Heart left ventricle (tissue), 16 donors: Measurements from ENCODE around the gene CD36. TPM values are rescaled to one million over a fixed set of nuclear protein-coding genes. Genes with fewer than 3 reads are reported as not detected.

Source experiments
- ATAC-seq, 4 donors: fragments of 200-7000 bp; cut with Tn5 transposase; one replicate each; pipeline ENCODE4 v1.9.1; 2020 to 2022; ENCODE audit warnings: moderate library complexity in 4 of 4, mild to moderate bottlenecking in 3 of 4, moderate number of reproducible peaks in 1 of 4
- DNase-seq, 5 donors: peaks; one replicate each; pipeline ENCODE4 v3.0.0-alpha.2; 2020
- H3K27ac ChIP-seq, 12 donors: fragments of 200-600 bp; sonication (generic) in 4 of 12; one replicate each; pipeline versions ENCODE4 v1.5.0 to v1.8.0; 2016 to 2022; ENCODE audit warnings: mild to moderate bottlenecking in 2 of 12
- H3K27me3 ChIP-seq, 9 donors: fragments of 200-600 bp; sonication (generic) in 2 of 9; one replicate each; pipeline versions ENCODE4 v1.5.1 to v1.8.0; 2016 to 2022; ENCODE audit warnings: mild to moderate bottlenecking in 3 of 9
- H3K36me3 ChIP-seq, 9 donors: fragments of 200-600 bp; sonication (generic) in 2 of 9; one replicate each; pipeline versions ENCODE4 v1.5.0 to v1.8.0; 2018 to 2022; ENCODE audit warnings: mild to moderate bottlenecking in 2 of 9
- H3K4me1 ChIP-seq, 12 donors: fragments of 200-600 bp; sonication (generic) in 4 of 12; one replicate each; pipeline versions ENCODE4 v1.5.0 to v1.8.0; 2016 to 2022; ENCODE audit warnings: mild to moderate bottlenecking in 3 of 12
- H3K4me3 ChIP-seq, 12 donors: fragments of 200-600 bp; sonication (generic) in 4 of 12; one replicate each; pipeline versions ENCODE4 v1.5.0 to v1.8.0; 2017 to 2022; ENCODE audit warnings: mild to moderate bottlenecking in 9 of 12, moderate library complexity in 4 of 12
- H3K9me3 ChIP-seq, 12 donors: fragments of 200-600 bp; sonication (generic) in 4 of 12; one replicate each; pipeline versions ENCODE4 v1.5.0 to v1.8.0; 2016 to 2022; ENCODE audit warnings: mild to moderate bottlenecking in 1 of 12
- POLR2A ChIP-seq, 2 donors: fragments of 450-650 bp; IDR thresholded peaks; one replicate each; pipeline ENCODE4 v1.6.1; 2017; ENCODE audit warnings: antibody characterized with exemption in 2 of 2, mild to moderate bottlenecking in 2 of 2, moderate library complexity in 2 of 2
- WGBS, 4 donors: extraction: QIAGEN DNeasy Blood & Tissue Kit in 2 of 4; methylation state at CpG; one replicate each; pipeline versions ENCODE4 v1.1.5 to v1.1.7; 2013 to 2018; 5-methylcytosine and 5-hydroxymethylcytosine counted together
- intact Hi-C, 10 donors: fragments of 100-400 bp; cut with DNase I; formaldehyde crosslinking; loops; one replicate each; pipeline versions ENCODE4 v1.11.1 to v1.14.2; 2022
- polyA plus RNA-seq, 2 donors: library from polyadenylated mRNA; stranded (reverse); fragments of 200-250 nt; gene quantifications; one replicate each; pipeline ENCODE4 v1.2.3, GENCODE V29; 2013
- total RNA-seq, 9 donors: library from RNA; depleted of rRNA in 2 of 9; stranded (reverse); fragments of >200 nt in 2 of 9; fragmentation: NEBNext Ultra II Directional in 3 of 9; extraction: Animal tissue kit (Norgen Biotek cat#: 25700) in 3 of 9; gene quantifications; one replicate each; pipeline versions ENCODE4 v1.1.0 to v1.2.4, GENCODE V29; 2016 to 2023
- TF ChIP-seq, protein P1 (sequence below), 12 donors: fragments of 200-600 bp; sonication (generic) in 4 of 12; IDR thresholded peaks; one replicate each; pipeline versions ENCODE4 v1.5.0 to v1.8.0; 2018 to 2022; ENCODE audit warnings: antibody characterized with exemption in 12 of 12, mild to moderate bottlenecking in 5 of 12
- donor health status: ischemic (EF 13 %, LVEDD 7.1; RV severe dilation, severe dysfunction).
- donor health status: healthy with polysubstance abuse.
- donor health status: DM: no; HTN: yes; CAD: no.
- donor health status: DM: no; HTN: no; CAD: no.
- donor health status: ischemic (EF 25% LVEDD 6.9; RV normal size, moderate dysfunction).
- donor health status: ischemic (EF 25% LVEDD 5.7; RV mildly dilated, moderate dysfunction).
- donor health status: healthy.
- donor health status: DM: yes; HTN: yes; CAD: no.
- donor health status: ischemic (EF 35%, LVEDD 5.7; RV mildly dilated, moderate dysfunction).
- donor health status: nonischemic (EF 11% LVEDD 7.7; RV severe dilation, severe dysfunction).
- donor health status: DM: yes; HTN: yes; CAD: no.
- donor health status: PGD.
- donor health status: ischemic (EF 29% LVEDD 5.4; RV normal size, mild dysfunction).
- donor health status: nonischemic (EF 23%, LVEDD 6.1; RV moderate dilation, normal function).

Gene CD36
- total and polyA plus RNA-seq, 11 donors, result 289 to 1,960 (median 1,087) TPM

GRCh38 chr7:80676404-80676803 is 38.0 kb downstream of the CD36 start:
- H3K4me3 ChIP-seq, result no peak overlapping the region
- intact Hi-C loops, result loop anchor here in 1 of 10 donors (5.0 kb wide), 1 partner anchor 249 kb away; no protein-coding TSS in a partner anchor
- WGBS, 4 donors, result 81 to 83% (median 82%) methylated on average over 2 of the region's 2 CpGs
- H3K27me3 ChIP-seq, result no peaks in the 10 kb centered on the region
- ATAC-seq (no peak), DNase-seq (no peak)
- peaks cover 0 to 29% (median 10%) of the 10 kb centered on the region in 12 donors for H3K4me1 ChIP-seq
- no peak for TF ChIP-seq POLR2A (IDR thresholded peaks at IDR 0.05)
- TF ChIP-seq, protein P1, sequence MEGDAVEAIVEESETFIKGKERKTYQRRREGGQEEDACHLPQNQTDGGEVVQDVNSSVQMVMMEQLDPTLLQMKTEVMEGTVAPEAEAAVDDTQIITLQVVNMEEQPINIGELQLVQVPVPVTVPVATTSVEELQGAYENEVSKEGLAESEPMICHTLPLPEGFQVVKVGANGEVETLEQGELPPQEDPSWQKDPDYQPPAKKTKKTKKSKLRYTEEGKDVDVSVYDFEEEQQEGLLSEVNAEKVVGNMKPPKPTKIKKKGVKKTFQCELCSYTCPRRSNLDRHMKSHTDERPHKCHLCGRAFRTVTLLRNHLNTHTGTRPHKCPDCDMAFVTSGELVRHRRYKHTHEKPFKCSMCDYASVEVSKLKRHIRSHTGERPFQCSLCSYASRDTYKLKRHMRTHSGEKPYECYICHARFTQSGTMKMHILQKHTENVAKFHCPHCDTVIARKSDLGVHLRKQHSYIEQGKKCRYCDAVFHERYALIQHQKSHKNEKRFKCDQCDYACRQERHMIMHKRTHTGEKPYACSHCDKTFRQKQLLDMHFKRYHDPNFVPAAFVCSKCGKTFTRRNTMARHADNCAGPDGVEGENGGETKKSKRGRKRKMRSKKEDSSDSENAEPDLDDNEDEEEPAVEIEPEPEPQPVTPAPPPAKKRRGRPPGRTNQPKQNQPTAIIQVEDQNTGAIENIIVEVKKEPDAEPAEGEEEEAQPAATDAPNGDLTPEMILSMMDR (IDR thresholded peaks at IDR 0.05), result no peak
- no peaks in the 10 kb centered on the region for H3K9me3 ChIP-seq
- H3K27ac ChIP-seq, result no peak overlapping the region
- peaks cover 0 to 75% (median 62%) of the 10 kb centered on the region in 9 donors for H3K36me3 ChIP-seq

- Histone ChIP-seq H3K27ac (no peak overlapping the region), H3K27me3 (no peaks in the 10 kb centered on the region), H3K9me3 (no peaks in the 10 kb centered on the region), H3K36me3 (peaks cover 0 to 63% (median 50%) of the 10 kb centered on the region in 9 donors), H3K4me1 (peaks cover 0 to 29% (median 10%) of the 10 kb centered on the region in 12 donors), H3K4me3 (no peak overlapping the region)
- TF ChIP-seq, protein P1 (IDR thresholded peaks at IDR 0.05), result no peak
- no peak for TF ChIP-seq POLR2A (IDR thresholded peaks at IDR 0.05)
- no peak for DNase-seq
- WGBS, 4 donors, result 78 to 90% (median 85%) methylated on average over 1 of the region's 1 CpG
- intact Hi-C loops, result loop anchor here in 1 of 10 donors (5.0 kb wide), 1 partner anchor 250 kb away; no protein-coding TSS in a partner anchor
- ATAC-seq, result no peak
Measured at GRCh38 chr7:80677629-80678028, 39.2 kb downstream of the CD36 start.

GRCh38 chr7:80678707-80679106 is 40.3 kb downstream of the CD36 start:
- DNase-seq (no peak), ATAC-seq (no peak)
- Histone ChIP-seq H3K4me1 (peaks cover 0 to 29% (median 10%) of the 10 kb centered on the region in 12 donors), H3K9me3 (peaks cover 0 to 2% (median 0%) of the 10 kb centered on the region in 12 donors), H3K36me3 (peaks cover 0 to 52% (median 40%) of the 10 kb centered on the region in 9 donors), H3K4me3 (no peak overlapping the region), H3K27ac (peak overlapping the region in 1 of 12 donors; percentile 2), H3K27me3 (no peaks in the 10 kb centered on the region)
- TF ChIP-seq, protein P1 (IDR thresholded peaks at IDR 0.05), result no peak
- no peak for TF ChIP-seq POLR2A (IDR thresholded peaks at IDR 0.05)
- WGBS, 4 donors, result 62 to 75% (median 64%) methylated on average over 8 of the region's 8 CpGs
- intact Hi-C loops, result loop anchor here in 1 of 10 donors (5.0 kb wide), 1 partner anchor 251 kb away; no protein-coding TSS in a partner anchor

DNA sequence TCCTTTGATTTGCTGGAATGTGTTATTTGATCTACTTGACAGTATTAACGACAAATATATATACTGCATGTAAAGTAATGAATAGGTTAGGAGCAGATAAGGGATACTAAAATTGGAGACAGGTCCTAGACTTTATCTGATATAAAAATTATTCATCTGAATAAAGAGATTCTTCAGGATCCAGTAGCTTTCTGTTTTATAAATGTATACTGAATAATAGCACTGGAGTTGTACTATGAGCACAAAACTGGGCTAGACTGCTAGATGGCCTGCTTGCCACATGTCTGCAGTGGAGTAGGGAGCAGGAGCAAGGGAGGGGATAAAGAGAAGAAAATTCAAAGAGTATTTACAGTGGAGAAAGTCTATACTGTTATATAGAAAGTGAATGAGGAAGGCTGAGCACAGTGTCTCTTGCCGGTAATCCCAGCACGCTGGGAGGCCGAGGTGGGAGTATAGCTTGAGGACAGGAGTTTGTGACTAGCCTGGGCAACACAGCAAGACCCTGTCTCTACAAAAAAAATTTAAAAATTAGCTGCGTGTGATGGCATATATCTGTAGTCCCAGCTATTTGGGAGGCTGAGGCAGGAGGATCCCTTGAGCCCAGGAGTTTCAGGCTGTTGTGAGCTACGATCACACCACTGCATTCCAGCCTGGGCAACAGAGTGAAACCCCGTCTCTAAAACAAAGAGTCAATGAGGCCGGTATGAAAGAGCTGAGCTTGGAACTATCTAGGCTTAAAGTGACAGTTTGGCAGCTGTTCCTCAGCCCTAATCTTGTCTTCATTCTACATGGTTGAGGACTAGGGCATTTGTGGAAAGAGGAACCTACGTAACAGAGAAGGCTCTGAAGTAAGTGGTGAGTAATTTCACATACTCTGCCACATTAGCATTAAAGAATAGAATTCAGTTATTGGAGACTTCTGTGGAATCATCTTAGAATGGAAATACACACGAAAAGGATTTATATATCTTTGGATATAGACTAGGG is 41.8 kb downstream of the CD36 start:
- DNase-seq (peak in 2 of 5 donors; percentile 20 to 32), ATAC-seq (peak; percentile 78 to 89 (median 86))
- H3K36me3 ChIP-seq, result peaks cover 0 to 37% (median 25%) of the 10 kb centered on the region in 9 donors
- no peak overlapping the region for H3K4me3 ChIP-seq
- 47 to 54% (median 49%) methylated on average over 10 of the region's 10 CpGs for WGBS, 4 donors
- H3K9me3 ChIP-seq, result peaks cover 0 to 10% (median 0%) of the 10 kb centered on the region in 12 donors
- H3K27ac ChIP-seq, result peak overlapping the region in 11 of 12 donors; percentile 11 to 67 (median 45)
- H3K4me1 ChIP-seq, result peaks cover 0 to 29% (median 10%) of the 10 kb centered on the region in 12 donors
- no peaks in the 10 kb centered on the region for H3K27me3 ChIP-seq
- TF ChIP-seq, protein P1 (IDR thresholded peaks at IDR 0.05), result no peak
- peak in 1 of 2 donors; percentile 23 for TF ChIP-seq POLR2A (IDR thresholded peaks at IDR 0.05)
- intact Hi-C loops, result loop anchor here in 6 of 10 donors (2.0 to 5.0 kb wide), 2 partner anchors 251 to 253 kb away; no protein-coding TSS in a partner anchor
